Activated effector memory CD4-positive, alpha-beta T cell treated with Interleukin-2 at 50 U/mL for 16 hours (primary cell): ENCODE measurements around the gene NPR1.
A peak's percentile ranks its signal among the peaks of the same experiment; 100 is the strongest.
"Not testable (repeated sequence)": the region's sequence is repeated elsewhere in the genome, so short reads cannot be mapped to it uniquely, and the experiment has no call there.

Experiments
- DNase-seq: peaks from one replicate; pipeline ENCODE4 v3.0.0-alpha.2; 2020

Gene NPR1

DNA sequence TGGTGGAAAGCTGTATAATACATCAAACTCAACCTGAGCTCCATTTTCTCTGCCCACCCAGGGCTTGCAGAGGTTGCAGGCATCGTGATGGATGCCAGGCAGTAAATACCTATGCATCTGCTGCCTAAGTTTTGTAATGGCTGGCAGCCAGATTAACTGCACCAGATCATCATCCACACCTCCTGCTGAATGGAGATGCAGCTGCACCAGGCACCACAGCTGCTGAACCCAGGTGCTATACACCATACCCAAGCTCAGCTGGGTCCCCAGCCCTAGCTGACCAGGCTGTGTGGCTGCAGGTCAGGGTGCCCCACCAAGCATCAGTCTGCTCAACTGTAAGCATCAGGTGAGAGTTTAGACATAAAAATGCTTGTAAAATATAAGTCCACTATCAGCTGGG lies 26.7 kb upstream of the NPR1 start:
- DNase-seq: no peak

DNA sequence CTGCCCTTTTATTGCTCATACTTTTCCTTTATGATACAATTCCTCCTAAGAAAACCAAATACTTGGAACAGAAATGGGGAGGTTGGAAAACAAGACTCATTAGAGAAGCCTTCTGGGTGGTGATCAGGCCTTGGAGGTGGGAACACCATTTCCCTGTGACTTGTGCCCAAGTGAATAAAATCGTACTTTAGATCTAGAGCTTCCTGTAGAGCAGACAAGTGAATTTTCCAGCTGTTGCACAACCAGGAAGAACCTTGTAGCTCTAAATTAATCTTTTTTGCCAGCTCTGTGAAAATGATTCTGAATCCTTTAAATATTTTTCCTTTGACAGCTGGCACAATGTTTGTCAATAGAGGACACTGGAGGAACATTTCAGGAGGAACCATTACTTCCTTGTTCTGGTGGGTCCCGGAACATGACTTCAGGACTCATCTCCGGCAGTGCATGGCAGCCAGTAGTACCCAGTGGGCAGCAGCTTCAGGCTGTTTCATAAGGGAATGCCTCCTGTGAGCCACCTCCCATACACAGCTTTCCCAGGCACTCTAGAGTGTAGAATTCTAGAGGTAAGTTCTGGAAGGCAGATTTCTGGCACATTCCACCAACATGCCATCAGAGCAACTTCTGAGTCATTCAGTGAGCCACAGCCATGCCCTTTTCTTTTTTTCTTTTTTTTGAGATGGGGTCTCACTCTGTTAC lies 25.5 kb upstream of the NPR1 start:
- no peak for DNase-seq

DNA sequence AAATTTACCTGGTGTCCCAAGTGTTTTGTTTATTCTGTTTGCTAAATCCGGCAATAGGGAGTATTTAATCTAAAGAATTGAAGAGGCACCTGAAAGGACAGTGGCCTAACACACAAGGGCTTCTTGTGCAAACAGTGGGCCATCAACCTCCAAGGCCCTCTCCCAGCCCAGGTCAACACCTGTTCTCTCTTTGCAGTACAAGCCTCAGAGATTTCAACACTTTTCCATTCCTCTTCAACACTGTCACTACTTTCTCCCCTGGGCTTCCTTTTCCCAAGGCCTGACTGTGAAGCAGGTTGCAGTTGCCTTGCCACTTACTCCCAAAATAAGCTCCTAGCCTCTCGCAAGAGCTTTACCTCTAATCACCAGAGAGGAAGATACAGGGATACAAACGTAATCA lies 23.2 kb upstream of the NPR1 start:
- DNase-seq: no peak

DNA sequence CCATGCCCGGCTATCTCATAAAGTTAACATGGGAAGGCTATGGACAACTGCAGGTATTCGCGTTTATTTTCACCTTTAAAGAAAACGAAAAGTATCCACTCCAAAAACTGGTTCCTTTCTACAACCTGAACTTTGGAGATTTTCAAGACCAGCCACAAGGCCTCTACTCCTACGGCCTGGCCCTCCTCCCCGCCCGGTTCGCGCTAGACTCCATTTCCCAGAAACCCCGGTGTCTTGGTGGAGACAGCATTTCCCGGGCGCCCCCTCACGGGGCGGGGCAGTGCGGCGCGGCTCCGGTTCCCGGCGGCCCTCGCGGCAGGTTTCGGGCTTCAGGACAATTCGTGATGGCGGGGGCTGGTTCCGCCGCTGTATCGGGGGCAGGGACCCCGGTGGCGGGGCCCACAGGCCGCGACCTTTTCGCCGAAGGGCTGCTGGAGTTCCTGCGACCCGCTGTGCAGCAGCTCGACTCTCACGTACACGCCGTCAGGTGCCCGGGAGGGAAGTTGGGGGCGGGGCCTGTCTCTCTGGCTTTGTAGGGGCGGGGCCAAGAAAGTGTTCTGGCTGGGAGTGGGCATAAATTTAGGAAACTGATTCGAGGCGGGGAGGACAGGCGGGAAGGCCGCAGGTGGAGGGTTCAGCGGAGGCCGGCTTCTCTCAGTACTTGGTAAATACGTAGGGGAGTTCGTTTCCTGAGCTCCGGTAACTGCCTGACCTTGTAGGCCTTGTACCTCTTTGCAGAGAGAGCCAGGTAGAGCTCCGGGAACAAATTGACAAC lies 19.9 kb upstream of the NPR1 start, which contains the start of gene SNAPIN:
SNAPIN (plus strand) TSS at position 304 of the 775 bp plus-strand sequence; CDS start at position 345, 41 bp downstream.
- DNase-seq: peak; percentile 89

DNA sequence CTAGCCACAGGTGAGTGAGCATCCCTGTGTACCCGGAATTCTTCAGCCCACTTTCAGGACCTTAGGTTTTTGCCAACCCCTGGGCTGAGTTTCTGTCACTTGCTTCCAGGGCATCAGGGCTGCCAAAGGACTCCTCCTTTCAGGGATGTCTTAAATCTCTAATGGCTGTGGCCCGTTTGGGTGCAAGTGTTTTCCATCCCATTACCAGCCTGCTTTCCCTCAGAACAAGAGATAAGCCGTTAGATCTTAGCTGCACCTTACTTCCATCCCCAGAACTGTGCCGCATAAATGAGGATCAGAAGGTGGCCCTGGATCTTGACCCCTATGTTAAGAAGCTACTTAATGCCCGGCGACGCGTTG lies 19.3 kb upstream of the NPR1 start:
- DNase-seq: no peak

DNA sequence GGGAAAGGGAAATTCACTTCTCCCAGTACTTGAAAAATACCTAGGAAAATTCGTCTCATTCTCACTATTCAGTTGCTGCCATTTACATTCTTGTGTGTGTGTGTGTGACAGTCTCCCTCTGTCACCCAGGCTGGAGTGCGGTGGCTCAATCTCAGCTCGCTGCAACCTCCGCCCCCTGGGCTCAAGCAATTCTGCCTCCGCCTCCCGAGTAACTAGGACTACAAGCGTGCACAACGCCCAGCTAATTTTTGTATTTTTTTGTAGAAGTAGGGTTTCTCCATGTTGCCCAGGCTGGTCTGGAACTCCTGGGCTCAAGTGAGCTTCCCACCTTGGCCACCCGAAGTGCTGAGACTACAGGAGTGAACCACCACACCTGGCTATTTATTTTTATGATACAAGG lies 18.8 kb upstream of the NPR1 start:
- DNase-seq: no peak

DNA sequence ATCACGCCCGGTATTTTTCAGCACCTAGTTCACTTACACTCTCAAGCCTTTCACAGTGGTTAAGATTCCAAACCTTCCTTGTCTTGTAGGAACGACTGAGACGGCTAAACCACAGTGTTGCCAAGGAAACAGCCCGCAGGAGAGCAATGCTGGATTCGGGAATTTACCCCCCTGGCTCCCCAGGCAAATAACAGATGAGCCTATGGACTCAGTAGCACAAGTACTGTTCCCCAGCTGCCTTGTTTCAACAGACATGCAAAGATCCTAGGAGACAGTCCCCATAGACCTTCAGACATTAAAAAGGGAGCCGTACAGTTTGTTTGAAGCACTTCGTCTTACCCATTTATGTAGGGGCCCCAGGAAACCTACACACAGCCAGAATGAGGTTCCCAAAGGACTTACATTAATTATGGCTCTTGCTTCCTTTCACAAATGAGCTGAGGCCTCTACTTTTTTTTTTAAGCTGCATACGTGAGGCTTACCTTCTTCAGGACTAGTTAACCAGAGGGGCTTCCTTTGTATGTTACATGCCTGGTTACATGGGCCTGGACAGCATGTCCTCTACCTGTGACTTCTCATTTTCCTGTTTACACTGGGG lies 17.3 kb upstream of the NPR1 start:
- DNase-seq: no peak

GRCh38 chr1:153662269-153662668 lies 16.2 kb upstream of the NPR1 start:
- no peak for DNase-seq

DNA sequence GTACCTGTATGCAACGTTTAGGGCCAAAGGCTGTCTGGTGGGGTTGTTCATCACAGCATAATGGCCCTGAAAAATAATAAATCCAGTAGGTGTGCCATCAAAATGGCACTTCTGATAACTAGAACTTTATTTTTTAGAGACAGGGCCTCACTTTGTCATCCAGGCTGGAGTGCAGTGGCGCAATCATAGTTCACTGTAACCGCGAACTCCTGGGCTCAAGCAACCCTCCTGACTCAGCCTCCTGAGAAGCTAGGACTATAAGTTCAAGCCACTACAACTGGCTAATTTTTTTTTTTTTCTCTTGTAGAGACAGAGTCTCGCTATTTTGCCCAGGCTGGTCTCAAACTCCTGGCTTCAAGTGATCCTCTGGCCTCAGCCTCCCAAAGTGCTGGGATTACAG lies 15.3 kb upstream of the NPR1 start:
- no peak for DNase-seq

- no peak for DNase-seq
These were observed 11.0 kb upstream of the NPR1 start for GRCh38 chr1:153667439-153667838.

- not testable (repeated sequence) for DNase-seq
These were observed 9.8 kb upstream of the NPR1 start for GRCh38 chr1:153668672-153669071.

GRCh38 chr1:153669606-153670005 lies 8.9 kb upstream of the NPR1 start:
- no peak for DNase-seq

DNA sequence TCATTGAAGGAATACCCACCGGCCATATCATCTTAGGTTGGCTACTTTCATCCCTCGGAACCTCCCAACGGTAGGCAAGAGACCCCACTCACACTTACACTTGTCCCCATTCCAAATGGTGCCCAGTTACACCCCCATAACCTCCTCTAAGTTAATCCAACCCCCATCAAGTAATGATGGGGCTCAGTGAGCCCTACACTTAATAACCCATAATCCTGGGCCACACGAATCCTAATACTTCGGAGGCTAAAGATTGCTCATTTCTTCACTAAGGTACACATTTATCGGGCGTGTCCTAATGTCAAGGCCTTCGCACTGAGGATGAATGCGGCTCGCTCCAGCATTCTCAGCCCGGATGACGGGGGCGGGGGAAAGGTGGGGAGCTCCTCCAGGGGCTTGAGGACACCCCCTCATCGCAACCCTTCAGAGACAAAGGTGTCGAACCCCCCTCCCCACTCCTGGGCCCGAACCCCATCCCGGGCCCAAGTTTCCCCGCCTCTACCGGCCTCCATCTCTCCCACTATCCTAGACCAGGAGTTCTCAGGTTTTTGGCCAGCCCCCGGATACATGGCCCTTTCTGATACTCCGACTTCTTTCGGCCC lies 8.1 kb upstream of the NPR1 start:
- DNase-seq: no peak

DNA sequence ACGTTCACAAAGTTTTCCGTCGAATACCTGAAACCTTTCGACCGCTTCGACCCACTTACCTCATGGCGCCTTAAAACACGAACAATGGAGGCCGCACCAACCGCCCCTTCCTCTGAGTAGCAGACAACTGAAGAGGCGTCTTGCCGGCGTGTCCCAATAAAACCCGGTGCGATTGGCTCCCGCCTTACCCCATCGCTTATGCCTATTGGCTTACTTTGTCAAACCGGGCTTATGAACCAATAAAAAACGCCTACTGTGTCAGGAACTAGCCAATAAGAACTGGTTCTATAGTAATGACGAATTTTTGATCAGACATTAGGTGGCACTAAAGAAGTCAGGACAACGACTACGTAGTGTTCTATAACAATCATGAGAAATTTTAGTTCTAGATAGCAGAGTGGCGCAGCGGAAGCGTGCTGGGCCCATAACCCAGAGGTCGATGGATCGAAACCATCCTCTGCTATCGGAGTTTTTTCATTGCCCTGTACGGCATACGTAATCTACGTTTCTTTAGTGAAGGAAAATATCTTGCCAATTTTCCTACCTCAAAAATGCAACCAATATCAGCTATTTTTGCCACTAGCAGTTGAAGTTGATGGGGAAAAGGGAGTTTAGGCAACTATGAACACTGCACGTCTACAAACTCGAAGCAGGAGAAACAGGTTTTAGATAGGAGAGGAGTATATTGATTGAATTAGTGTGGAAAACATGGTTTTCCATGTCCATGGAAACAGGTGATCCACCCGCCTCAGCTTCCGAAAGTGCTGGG lies 7.4 kb upstream of the NPR1 start, which contains the start of gene ILF2:
ILF2 (minus strand) TSS at position 135 of the 769 bp plus-strand sequence; CDS start at position 64, 71 bp downstream.
- DNase-seq: peak; percentile 94

DNA sequence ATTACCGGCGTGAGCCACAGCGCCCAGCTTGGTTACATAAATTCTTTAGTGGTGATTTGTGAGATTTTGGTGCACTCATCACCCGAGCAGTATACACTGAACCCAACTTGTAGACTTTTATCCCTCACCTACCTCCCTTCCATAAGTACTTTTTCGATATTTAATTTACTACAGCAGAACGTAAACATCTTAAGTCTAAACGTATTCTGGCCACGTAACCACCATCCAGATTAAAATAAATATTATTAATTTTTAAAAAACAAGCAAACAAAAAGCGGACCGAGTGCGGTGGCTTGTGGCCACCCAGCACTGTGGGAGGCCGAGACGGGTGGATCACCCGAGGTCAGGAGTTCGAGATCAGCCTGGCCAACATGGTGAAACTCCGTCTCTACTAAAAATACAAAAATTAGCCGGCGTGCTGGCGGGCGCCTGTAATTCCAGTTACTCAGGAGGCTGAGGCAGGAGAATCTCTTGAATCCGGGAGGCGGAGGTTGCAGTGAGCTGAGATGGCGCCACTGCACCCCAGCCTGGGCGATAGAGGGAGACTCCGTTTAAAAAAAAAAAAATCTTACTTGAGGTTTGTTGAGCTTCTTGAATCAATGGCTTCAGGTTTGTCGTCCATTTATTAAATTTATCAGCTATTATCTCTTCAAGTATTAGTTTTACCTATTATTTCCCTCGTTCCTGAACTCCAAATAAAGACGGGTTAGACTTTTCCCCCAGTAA lies 6.7 kb upstream of the NPR1 start:
- DNase-seq: peak; percentile 26

- no peak for DNase-seq
These were observed 5.0 kb upstream of the NPR1 start for GRCh38 chr1:153673511-153673910.

- peak; percentile 32 for DNase-seq
These were observed 570 bp upstream of the NPR1 start for GRCh38 chr1:153677718-153678518.

GRCh38 chr1:153679337-153680119 lies 1.0 kb downstream of the NPR1 start:
- no peak for DNase-seq

- DNase-seq: no peak
These were observed 1.6 kb downstream of the NPR1 start for GRCh38 chr1:153680120-153680403.

- DNase-seq: no peak
These were observed 4.2 kb downstream of the NPR1 start for GRCh38 chr1:153682730-153683129.

DNA sequence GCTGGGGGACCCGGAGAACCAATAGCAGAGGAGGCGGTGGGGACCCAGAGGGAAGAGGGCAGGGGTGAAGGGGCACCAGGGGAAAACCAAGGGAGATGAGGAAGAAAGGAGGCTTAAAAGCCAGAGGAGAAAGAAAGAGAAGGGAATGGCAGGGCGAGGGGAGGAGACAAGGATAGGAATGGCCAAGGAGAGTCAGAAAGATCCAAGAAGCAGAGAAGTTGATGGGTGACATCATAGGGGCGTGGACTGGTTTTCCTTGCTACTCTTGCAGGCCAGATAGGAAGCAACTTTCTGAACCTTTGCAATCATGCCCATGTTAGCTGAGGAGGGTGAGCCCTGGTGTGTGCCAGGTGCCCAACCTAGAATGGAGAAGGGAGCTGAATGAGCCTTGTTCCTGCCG lies 5.4 kb downstream of the NPR1 start:
- no peak for DNase-seq
